H1 (cell line): ENCODE results near the gene LINC00632. TPM values are rescaled to one million over a fixed set of nuclear protein-coding genes. Genes with fewer than 3 reads are reported as not detected.
A peak's percentile ranks its signal among the peaks of the same experiment; 100 is the strongest.

Experiments
- CTCF ChIA-PET: fragments of 300-600 bp; sonication (Branson Sonifier 250); formaldehyde crosslinking; loops from one replicate; lab custom pipeline; 2021; ENCODE audit not compliant: partially characterized antibody; lab: Charles Lee
- POLR2A ChIA-PET: fragments of 300-600 bp; sonication (Branson Sonifier 250); formaldehyde crosslinking; loops from one replicate; lab custom pipeline; 2021; ENCODE audit warnings: inconsistent platforms; ENCODE audit not compliant: partially characterized antibody; lab: Charles Lee
- DNase-seq, 2 experiments: peaks; one replicate each; pipeline versions ENCODE4 v3.0.0 to v3.0.0-alpha.2; 2010 to 2022; ENCODE audit warnings: low spot score in 2 of 2, low read depth in 1 of 2, mixed read lengths in 1 of 2
- FAIRE-seq: peaks from 2 replicates; lab custom pipeline; 2011; peaks lifted over from hg19 to GRCh38; lab: Jason Lieb, UNC
- H2AFZ ChIP-seq: 2 replicates; pipeline ENCODE4 v1.8.1; 2012; ENCODE audit warnings: low read length, inconsistent platforms
- H2AK5ac ChIP-seq: 2 replicates; pipeline ENCODE4 v1.6.1; 2013; ENCODE audit warnings: low read depth, low read length
- H2BK120ac ChIP-seq: replicated peaks from 2 replicates; pipeline ENCODE3; 2013; ENCODE audit warnings: low read depth, low read length, inconsistent platforms
- H2BK12ac ChIP-seq: 2 replicates; pipeline ENCODE4 v1.6.1; 2013; ENCODE audit warnings: low read depth, low read length
- H2BK15ac ChIP-seq: 2 replicates; pipeline ENCODE4 v1.6.1; 2013; ENCODE audit warnings: low read length
- H2BK20ac ChIP-seq: 2 replicates; pipeline ENCODE4 v1.6.1; 2013; ENCODE audit warnings: low read length
- H2BK5ac ChIP-seq: 2 replicates; pipeline ENCODE4 v1.6.1; 2013; ENCODE audit warnings: low read depth, low read length
- H3K14ac ChIP-seq: 2 replicates; pipeline ENCODE4 v1.6.1; 2013; ENCODE audit warnings: inconsistent platforms; ENCODE audit not compliant: insufficient read length
- H3K18ac ChIP-seq: 2 replicates; pipeline ENCODE4 v1.6.1; 2013; ENCODE audit warnings: low read length; ENCODE audit errors: extremely low read depth
- H3K23ac ChIP-seq: 2 replicates; pipeline ENCODE4 v1.6.1; 2013; ENCODE audit warnings: inconsistent platforms; ENCODE audit not compliant: insufficient read length
- H3K23me2 ChIP-seq: 2 replicates; pipeline ENCODE4 v1.6.1; 2013; ENCODE audit warnings: low read depth, low read length
- H3K27ac ChIP-seq: 2 replicates; pipeline ENCODE4 v1.6.1; 2011; ENCODE audit warnings: low read depth, low read length, inconsistent platforms
- H3K27me3 ChIP-seq, 4 experiments: replicated peaks in 1 of 4; 1 replicate in 1 of 4; 2 replicates in 3 of 4; pipeline versions ENCODE4 v1.6.1 to v1.8.1; 2011 to 2013; ENCODE audit warnings: low read length in 3 of 4, mild to moderate bottlenecking in 3 of 4, inconsistent platforms in 2 of 4, mixed read lengths in 2 of 4, moderate library complexity in 1 of 4; ENCODE audit not compliant: control insufficient read depth in 3 of 4, insufficient read depth in 3 of 4; ENCODE audit errors: extremely low read depth in 1 of 4
- H3K36me3 ChIP-seq, 4 experiments: 2 replicates each; pipeline versions ENCODE4 v1.6.1 to v1.8.1; 2011 to 2013; ENCODE audit warnings: mild to moderate bottlenecking in 4 of 4, low read length in 3 of 4, moderate library complexity in 2 of 4, control low read depth in 1 of 4, inconsistent platforms in 1 of 4; ENCODE audit not compliant: insufficient read depth in 4 of 4, control insufficient read depth in 2 of 4
- H3K4ac ChIP-seq: replicated peaks from 2 replicates; pipeline ENCODE3; 2013; ENCODE audit warnings: low read length, low read depth, mixed read lengths, inconsistent platforms; ENCODE audit not compliant: insufficient read length
- H3K4me1 ChIP-seq, 4 experiments: replicated peaks in 1 of 4; 1 replicate in 1 of 4; 2 replicates in 3 of 4; pipeline versions ENCODE4 v1.6.1 to v1.8.1; 2011 to 2013; ENCODE audit warnings: low read length in 3 of 4, inconsistent platforms in 2 of 4, mixed read lengths in 1 of 4; ENCODE audit not compliant: insufficient read depth in 4 of 4, control insufficient read depth in 3 of 4
- H3K4me2 ChIP-seq, 2 experiments: 2 replicates each; pipeline versions ENCODE4 v1.6.1 to v1.8.1; 2011 to 2013; ENCODE audit warnings: low read depth in 2 of 2, low read length in 2 of 2, control low read depth in 1 of 2, inconsistent platforms in 1 of 2, mild to moderate bottlenecking in 1 of 2; ENCODE audit not compliant: insufficient read depth in 1 of 2
- H3K4me3 ChIP-seq, 4 experiments: fragments of 200-600, 300-600 bp in 1 of 4; sonication (generic), shearing (Covaris generic), sonication (Bioruptor Twin) in 1 of 4; 2 replicates each; pipeline versions ENCODE4 v1.5.1 to v1.8.1; 2011 to 2016; ENCODE audit warnings: low read length in 4 of 4, low read depth in 3 of 4, control low read depth in 2 of 4, inconsistent platforms in 2 of 4, mild to moderate bottlenecking in 2 of 4, mixed read lengths in 1 of 4, moderate library complexity in 1 of 4; ENCODE audit not compliant: insufficient read depth in 2 of 4; ENCODE audit errors: extremely low read depth in 1 of 4
- H3K56ac ChIP-seq: replicated peaks from 2 replicates; pipeline ENCODE3; 2013; ENCODE audit warnings: low read depth, mild to moderate bottlenecking, mixed read lengths, low read length, inconsistent platforms; ENCODE audit not compliant: insufficient read length
- H3K79me1 ChIP-seq: 2 replicates; pipeline ENCODE4 v1.6.1; 2013; ENCODE audit warnings: low read depth, low read length, control low read depth
- H3K79me2 ChIP-seq, 2 experiments: 2 replicates each; pipeline versions ENCODE4 v1.6.1 to v1.8.1; 2012 to 2013; ENCODE audit warnings: low read length in 2 of 2, mild to moderate bottlenecking in 2 of 2, inconsistent platforms in 1 of 2; ENCODE audit not compliant: insufficient read depth in 2 of 2, control insufficient read depth in 1 of 2
- H3K9ac ChIP-seq, 4 experiments: replicated peaks in 1 of 4; 1 replicate in 1 of 4; 2 replicates in 3 of 4; pipeline versions ENCODE4 v1.6.1 to v1.8.1; 2011 to 2013; ENCODE audit warnings: low read depth in 3 of 4, low read length in 3 of 4, control low read depth in 2 of 4, mild to moderate bottlenecking in 2 of 4, moderate library complexity in 2 of 4, inconsistent platforms in 1 of 4; ENCODE audit errors: extremely low read depth in 1 of 4
- H3K9me3 ChIP-seq, 2 experiments: 2 replicates each; pipeline versions ENCODE4 v1.6.1 to v1.8.1; 2012 to 2013; ENCODE audit warnings: mild to moderate bottlenecking in 2 of 2, moderate library complexity in 2 of 2, control low read depth in 1 of 2, inconsistent platforms in 1 of 2, low read depth in 1 of 2, low read length in 1 of 2, mixed read lengths in 1 of 2; ENCODE audit not compliant: insufficient read depth in 2 of 2
- H4K20me1 ChIP-seq, 2 experiments: replicated peaks in 1 of 2; 2 replicates each; pipeline versions ENCODE3 to v1.8.1; 2011 to 2013; ENCODE audit warnings: inconsistent platforms in 2 of 2, low read length in 2 of 2, mild to moderate bottlenecking in 1 of 2; ENCODE audit not compliant: insufficient read depth in 2 of 2, control insufficient read depth in 1 of 2
- H4K5ac ChIP-seq: 2 replicates; pipeline ENCODE4 v1.6.1; 2013; ENCODE audit warnings: low read length, low read depth, mixed read lengths, inconsistent platforms; ENCODE audit not compliant: insufficient read length
- H4K8ac ChIP-seq: 2 replicates; pipeline ENCODE4 v1.8.0; 2013; ENCODE audit warnings: mild to moderate bottlenecking, moderate library complexity, low read length, inconsistent platforms; ENCODE audit not compliant: insufficient read depth; ENCODE audit errors: extremely low read depth
- H4K91ac ChIP-seq: replicated peaks from 2 replicates; pipeline ENCODE3; 2013; ENCODE audit warnings: low read length, mixed read lengths, inconsistent platforms; ENCODE audit not compliant: insufficient read length
- BRCA1 ChIP-seq: IDR thresholded peaks from 2 replicates; pipeline ENCODE4 v1.6.1; 2012; ENCODE audit warnings: low read depth, low read length, improper control_type of control experiment
- CHD1 ChIP-seq: IDR thresholded peaks from 2 replicates; pipeline ENCODE4 v1.6.1; 2012; ENCODE audit warnings: low read depth, low read length, improper control_type of control experiment
- POLR2A ChIP-seq, 2 experiments: IDR thresholded peaks; 1 replicate in 1 of 2; 2 replicates in 1 of 2; pipeline ENCODE4 v1.6.1; 2011; ENCODE audit warnings: low read depth in 2 of 2, low read length in 2 of 2, mild to moderate bottlenecking in 2 of 2; ENCODE audit errors: control extremely low read depth in 1 of 2
- WGBS, 2 experiments: shearing (Covaris generic) in 1 of 2; methylation state at CpG; one replicate each; pipeline versions ENCODE4 v1.1.6 to v1.1.7; 2013 to 2015; ENCODE audit warnings: low lambda C conversion rate in 2 of 2, mixed read lengths in 2 of 2, inconsistent platforms in 1 of 2, low coverage in 1 of 2, missing lambda C conversion rate in 1 of 2; ENCODE audit not compliant: insufficient replicate concordance in 2 of 2, insufficient coverage in 1 of 2, insufficient read length in 1 of 2; ENCODE audit errors: extremely low coverage in 1 of 2, missing lambda C conversion rate in 1 of 2; 5-methylcytosine and 5-hydroxymethylcytosine counted together
- long read RNA-seq, 2 experiments: library from RNA in 1 of 2; library from capped mRNA in 1 of 2; stranded (forward); transcript quantifications; one replicate each; pipeline ENCODE4 v2.0.0, GENCODE V29; 2021; ENCODE audit warnings: inconsistent platforms in 1 of 2
- polyA minus RNA-seq, 3 experiments: library from RNA; depleted of rRNA, polyadenylated mRNA; stranded (reverse); fragments of >200 nt; gene quantifications; 1 replicate in 2 of 3; 2 replicates in 1 of 3; pipeline ENCODE4 v1.2.3, GENCODE V29; 2011
- polyA plus RNA-seq, 7 experiments: library from polyadenylated mRNA; depleted of rRNA in 3 of 7; stranded (reverse) in 5 of 7; unstranded in 2 of 7; fragments of >200 nt in 5 of 7; fragments of 200-250 nt in 2 of 7; gene quantifications; 1 replicate in 5 of 7; 2 replicates in 1 of 7; 4 replicates in 1 of 7; pipeline versions ENCODE4 v1.2.1 to v1.2.3, GENCODE V29; 2011 to 2013; ENCODE audit warnings: missing spikeins in 2 of 7, mixed read lengths in 2 of 7
- total RNA-seq: library from RNA; stranded (reverse); fragmentation: NEBNext Ultra II Directional; extraction: Animal tissue kit (Norgen Biotek cat#: 25700); gene quantifications from 2 replicates; pipeline ENCODE4 v1.2.1, GENCODE V29; 2021

LINC00632 gene
- 85.1 and 89.0 TPM in 2 replicates for total RNA-seq
- 14.3 and 24.5 TPM in 2 replicates for polyA plus RNA-seq (2011; rRNA removed)
- 32.6 TPM for polyA plus RNA-seq (2011; cell fraction: cytosol; rRNA removed)
- polyA plus RNA-seq (2011; cell fraction: nucleus; rRNA removed) = 20.6 TPM
- 5.7 to 7.0 TPM (median 6.4 TPM) in 4 replicates for polyA plus RNA-seq (2012, experiment 1 of 2)
- 1.5 TPM for polyA plus RNA-seq (2012, experiment 2 of 2)
- 11.3 TPM for polyA plus RNA-seq (2013, experiment 1 of 2)
- polyA plus RNA-seq (2013, experiment 2 of 2) = 11.8 TPM
- 25.5 and 32.8 TPM in 2 replicates for polyA minus RNA-seq (2011; rRNA and poly(A)+ RNA removed)
- 18.1 TPM for polyA minus RNA-seq (2011; cell fraction: cytosol; rRNA and poly(A)+ RNA removed)
- polyA minus RNA-seq (2011; cell fraction: nucleus; rRNA and poly(A)+ RNA removed) = 50.8 TPM
- long read RNA-seq, experiment 1, partial matches to known transcripts = 0 of 2 reads
- long read RNA-seq, experiment 1, other reads (novel, unspliced or antisense) = 2 of 2 reads
- long read RNA-seq, experiment 2, partial matches to known transcripts = 0 of 3 reads
- long read RNA-seq, experiment 2, other reads (novel, unspliced or antisense) = 2 of 3 reads

DNA sequence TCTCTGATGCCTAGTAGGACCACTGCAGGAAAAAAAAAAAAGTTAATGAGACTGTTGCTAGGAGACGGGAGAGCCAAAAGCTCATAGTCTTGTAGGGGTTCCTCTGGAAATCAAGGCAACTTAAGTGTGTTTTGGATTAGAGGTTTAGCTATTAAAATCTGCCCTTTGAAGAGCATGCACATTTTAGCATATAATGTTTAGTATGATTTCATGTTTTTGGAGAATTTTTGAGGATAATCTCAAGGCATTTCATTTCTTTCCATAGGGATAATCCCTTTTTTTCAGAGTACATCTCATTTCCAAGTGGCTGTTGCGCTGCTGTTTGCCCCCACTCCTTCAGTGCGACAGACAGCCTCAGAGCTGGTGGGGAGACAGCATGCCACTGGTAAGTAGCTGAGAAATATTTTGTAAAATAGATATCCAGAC is at the start of gene LINC00632:
LINC00632 (plus strand) TSS at position 339 of the 426 bp plus-strand sequence.
- H4K20me1 ChIP-seq = no peaks in the 10 kb centered on the region
- no peak within 1 kb of the TSS for H3K4ac ChIP-seq
- H3K14ac ChIP-seq = no peak within 1 kb of the TSS
- no peak within 1 kb of the TSS for H2BK15ac ChIP-seq
- 11% methylated on average over 3 of the region's 3 CpGs; no CpG with 5 or more reads in 1 of the 2 experiments for WGBS, 2 experiments
- H3K18ac ChIP-seq = no peak within 1 kb of the TSS
- no peak within 1 kb of the TSS for H2AK5ac ChIP-seq
- no peak within 1 kb of the TSS for H2BK12ac ChIP-seq
- H3K4me3 ChIP-seq = peak within 1 kb of the TSS in 1 of 4 experiments; percentile 52; a peak in 2 of 8 replicates
- H3K56ac ChIP-seq = no peak within 1 kb of the TSS
- H3K4me1 ChIP-seq = no peaks in the 10 kb centered on the region
- no peak within 1 kb of the TSS for H4K5ac ChIP-seq
- H3K23me2 ChIP-seq = no peaks in the 10 kb centered on the region
- no peak within 1 kb of the TSS for H3K9ac ChIP-seq
- no peak within 1 kb of the TSS for H4K8ac ChIP-seq
- FAIRE-seq (peak; percentile 88), DNase-seq (no peak)
- CTCF ChIA-PET = interaction anchor here (0.8 to 1.5 kb wide), 3 partner anchors 9 to 200 kb away, joined by 3 to 4 read pairs (median 4); no protein-coding TSS in a partner anchor
- H2AFZ ChIP-seq = peak within 1 kb of the TSS; percentile 85; the same call in 1 of the 2 replicates
- H4K91ac ChIP-seq = no peak within 1 kb of the TSS
- H3K27ac ChIP-seq = peak within 1 kb of the TSS; percentile 45; the same call in 1 of the 2 replicates
- no peaks in the 10 kb centered on the region for H3K9me3 ChIP-seq
- no peaks in the 10 kb centered on the region for H3K36me3 ChIP-seq
- no peak within 1 kb of the TSS for H2BK5ac ChIP-seq
- no peaks in the 10 kb centered on the region for H3K79me2 ChIP-seq
- H2BK120ac ChIP-seq = no peak within 1 kb of the TSS
- H3K79me1 ChIP-seq = no peaks in the 10 kb centered on the region
- H2BK20ac ChIP-seq = no peak within 1 kb of the TSS
- peak within 1 kb of the TSS in 1 of 2 experiments; percentile 57; a peak in 1 of 4 replicates for H3K4me2 ChIP-seq
- POLR2A ChIA-PET = no interaction called here
- H3K27me3 ChIP-seq = no peaks in the 10 kb centered on the region; a peak in 1 of 7 replicates
- H3K23ac ChIP-seq = no peak within 1 kb of the TSS
- peak in 1 of 2 experiments; percentile 48; a peak in 2 of 3 replicates for TF ChIP-seq POLR2A (IDR thresholded peaks at IDR 0.05; ENCODE audit: control extremely low read depth in 1 of 2, low read depth in 2 of 2, low read length in 2 of 2)
- TF ChIP-seq BRCA1 = no peak
- TF ChIP-seq CHD1 = peak; percentile 82
